Calu3 (cell line): Measurements from ENCODE around the gene NKD1. TPM values are rescaled to one million over a fixed set of nuclear protein-coding genes. Genes with fewer than 3 reads are reported as not detected.

ENCODE experiments used
- BruUV-seq: library from RNA; stranded (reverse); fragments of 400-500 nt; replicated peaks from 2 replicates; lab custom pipeline; 2021; lab: Mats Ljungman, UMichigan
- CTCF ChIA-PET: fragments of 300-600 bp; sonication (Branson Sonifier 250); formaldehyde crosslinking; loops from one replicate; lab custom pipeline; 2022; ENCODE audit warnings: antibody characterized with exemption; lab: Charles Lee
- DNase-seq: peaks from one replicate; pipeline ENCODE4 v3.0.0; 2022
- H3K27ac Mint-ChIP-seq: one replicate; pipeline ENCODE4 v1.8.0; 2022; ENCODE audit warnings: mixed read lengths; ENCODE audit not compliant: unreplicated experiment
- H3K27me3 Mint-ChIP-seq: one replicate; pipeline ENCODE4 v1.8.0; 2022; ENCODE audit warnings: mixed read lengths; ENCODE audit not compliant: unreplicated experiment
- H3K36me3 Mint-ChIP-seq: one replicate; pipeline ENCODE4 v1.8.0; 2022; ENCODE audit warnings: mild to moderate bottlenecking, moderate library complexity, mixed read lengths; ENCODE audit not compliant: insufficient read depth, unreplicated experiment
- H3K4me1 Mint-ChIP-seq: one replicate; pipeline ENCODE4 v1.8.0; 2022; ENCODE audit warnings: mild to moderate bottlenecking, low read depth, mixed read lengths; ENCODE audit not compliant: unreplicated experiment
- H3K4me3 Mint-ChIP-seq: one replicate; pipeline ENCODE4 v1.8.0; 2022; ENCODE audit warnings: mild to moderate bottlenecking, low read depth, moderate library complexity, mixed read lengths; ENCODE audit not compliant: unreplicated experiment
- H3K9me3 Mint-ChIP-seq: one replicate; pipeline ENCODE4 v1.8.0; 2022; ENCODE audit warnings: low read depth, mixed read lengths; ENCODE audit not compliant: unreplicated experiment
- CTCF ChIP-seq: fragments of 200-600 bp; IDR thresholded peaks from one replicate; pipeline ENCODE4 v1.8.0; 2022; ENCODE audit warnings: antibody characterized with exemption; ENCODE audit not compliant: unreplicated experiment
- intact Hi-C: fragments of 100-400 bp; cut with micrococcal nuclease; formaldehyde crosslinking; loops from one replicate; pipeline ENCODE4 v1.10.0; 2022; ENCODE audit not compliant: unreplicated experiment
- total RNA-seq: library from RNA; stranded (reverse); gene quantifications from 2 replicates; pipeline ENCODE4 v1.2.3, GENCODE V29; 2022

The NKD1 gene
- total RNA-seq, 1 experiment from 2014 or later: 0.31 TPM

GRCh38 chr16:50611332-50611934, 63.2 kb downstream of the NKD1 start:
- CTCF ChIA-PET: interaction anchor here (1.5 kb wide), 1 partner anchor 195 kb away, joined by 4 read pairs; no protein-coding TSS in a partner anchor
- peak; percentile 28 for DNase-seq
- Mint-ChIP-seq H3K27ac (no peak overlapping the region), H3K4me1 (peaks cover 10% of the 10 kb centered on the region), H3K27me3 (peaks cover 64% of the 10 kb centered on the region), H3K4me3 (no peak overlapping the region), H3K9me3 (no peaks in the 10 kb centered on the region), H3K36me3 (no peaks in the 10 kb centered on the region)
- peak; percentile 27 for TF ChIP-seq CTCF
- intact Hi-C loops: no loop called here
- no TSS peak for BruUV-seq

- intact Hi-C loops: no loop called here
- CTCF ChIA-PET: interaction anchor here (1.5 kb wide), 1 partner anchor 194 kb away, joined by 4 read pairs; no protein-coding TSS in a partner anchor
- Mint-ChIP-seq H3K9me3 (no peaks in the 10 kb centered on the region), H3K36me3 (no peaks in the 10 kb centered on the region), H3K4me3 (no peak overlapping the region), H3K4me1 (peaks cover 10% of the 10 kb centered on the region), H3K27me3 (peaks cover 56% of the 10 kb centered on the region), H3K27ac (no peak overlapping the region)
- no peak for DNase-seq
- BruUV-seq: no TSS peak
- TF ChIP-seq CTCF: no peak
Measured at GRCh38 chr16:50611995-50612848, 64.0 kb downstream of the NKD1 start.

- BruUV-seq: no TSS peak
- Mint-ChIP-seq H3K27ac (no peak overlapping the region), H3K36me3 (no peaks in the 10 kb centered on the region), H3K4me3 (no peak overlapping the region), H3K4me1 (peaks cover 10% of the 10 kb centered on the region), H3K9me3 (no peaks in the 10 kb centered on the region), H3K27me3 (peaks cover 50% of the 10 kb centered on the region)
- no peak for DNase-seq
- intact Hi-C loops: no loop called here
- TF ChIP-seq CTCF: no peak
- CTCF ChIA-PET: no interaction called here
Measured at GRCh38 chr16:50612849-50613198, 64.6 kb downstream of the NKD1 start.

GRCh38 chr16:50613281-50613963, 65.2 kb downstream of the NKD1 start:
- Mint-ChIP-seq H3K9me3 (no peaks in the 10 kb centered on the region), H3K36me3 (no peaks in the 10 kb centered on the region), H3K4me1 (peaks cover 10% of the 10 kb centered on the region), H3K4me3 (no peak overlapping the region), H3K27ac (no peak overlapping the region), H3K27me3 (peaks cover 48% of the 10 kb centered on the region)
- no TSS peak for BruUV-seq
- CTCF ChIA-PET: interaction anchor here (1.3 kb wide), 1 partner anchor 13 kb away, joined by 3 read pairs; no protein-coding TSS in a partner anchor
- TF ChIP-seq CTCF: no peak
- no peak for DNase-seq
- intact Hi-C loops: no loop called here
